IMR-90 (cell line): ENCODE data around the gene RRP1. TPM values are rescaled to one million over a fixed set of nuclear protein-coding genes. Genes with fewer than 3 reads are reported as not detected.

Experiments
- ATAC-seq: fragments of 200-7000 bp; cut with Tn5 transposase; 2 replicates; pipeline ENCODE4 v1.9.1; 2020; ENCODE audit warnings: low read depth, mild to moderate bottlenecking, moderate library complexity
- BruUV-seq: library from RNA; stranded (reverse); fragments of 400-500 nt; replicated peaks from 2 replicates; lab custom pipeline; 2021; lab: Mats Ljungman, UMichigan
- CTCF ChIA-PET: fragments of 300-600 bp; formaldehyde crosslinking; extraction: SDS; loops from one replicate; lab custom pipeline; 2021; ENCODE audit warnings: antibody characterized with exemption; lab: Yijun Ruan, JAX
- POLR2A ChIA-PET: fragments of 300-600 bp; sonication (Branson Sonifier 250); formaldehyde crosslinking; loops from one replicate; lab custom pipeline; 2022; ENCODE audit warnings: antibody characterized with exemption; ENCODE audit not compliant: unreplicated experiment; lab: Charles Lee
- DNase-seq: peaks from one replicate; pipeline ENCODE4 v3.0.0; 2013
- H2AFZ ChIP-seq: replicated peaks from 2 replicates; pipeline ENCODE3; 2013; ENCODE audit warnings: low read length, mild to moderate bottlenecking; ENCODE audit not compliant: poor library complexity
- H2AK5ac ChIP-seq: 2 replicates; pipeline ENCODE4 v1.6.1; 2013; ENCODE audit warnings: low read depth, low read length, inconsistent platforms
- H2AK9ac ChIP-seq: replicated peaks from 2 replicates; pipeline ENCODE3; 2013; ENCODE audit warnings: mild to moderate bottlenecking, low read depth, low read length, moderate library complexity; ENCODE audit not compliant: poor library complexity
- H2BK120ac ChIP-seq: 2 replicates; pipeline ENCODE4 v1.6.1; 2013; ENCODE audit warnings: low read depth, low read length, inconsistent platforms
- H2BK15ac ChIP-seq: 3 replicates; pipeline ENCODE4 v1.6.1; 2013; ENCODE audit warnings: low read depth, low read length, inconsistent platforms
- H2BK20ac ChIP-seq: 2 replicates; pipeline ENCODE4 v1.6.1; 2013; ENCODE audit warnings: low read depth, mild to moderate bottlenecking, inconsistent platforms, low read length, moderate library complexity
- H2BK5ac ChIP-seq: 2 replicates; pipeline ENCODE4 v1.6.1; 2013; ENCODE audit warnings: mild to moderate bottlenecking, low read depth, low read length, inconsistent platforms; ENCODE audit not compliant: poor library complexity, severe bottlenecking
- H3K14ac ChIP-seq: replicated peaks from 2 replicates; pipeline ENCODE4 v1.6.1; 2013; ENCODE audit warnings: low read depth, low read length, inconsistent platforms
- H3K18ac ChIP-seq: 2 replicates; pipeline ENCODE4 v1.6.1; 2013; ENCODE audit warnings: low read depth, low read length, control low read depth
- H3K23ac ChIP-seq: 2 replicates; pipeline ENCODE4 v1.6.1; 2013; ENCODE audit warnings: low read depth, low read length, inconsistent platforms
- H3K27ac ChIP-seq: 2 replicates; pipeline ENCODE4 v1.5.1; 2013; ENCODE audit warnings: mild to moderate bottlenecking, control low read depth, low read length; ENCODE audit not compliant: insufficient read depth
- H3K27me3 ChIP-seq: 2 replicates; pipeline ENCODE4 v1.6.1; 2013; ENCODE audit warnings: low read length; ENCODE audit not compliant: control insufficient read depth, insufficient read depth
- H3K36me3 ChIP-seq: 2 replicates; pipeline ENCODE4 v1.6.1; 2013; ENCODE audit warnings: low read length, mixed read lengths; ENCODE audit not compliant: control insufficient read depth, insufficient read depth
- H3K4ac ChIP-seq: 2 replicates; pipeline ENCODE4 v1.6.1; 2013; ENCODE audit warnings: low read depth, low read length, inconsistent platforms
- H3K4me1 ChIP-seq: 2 replicates; pipeline ENCODE4 v1.6.1; 2013; ENCODE audit warnings: low read length, mixed read lengths; ENCODE audit not compliant: control insufficient read depth, insufficient read depth
- H3K4me2 ChIP-seq: 2 replicates; pipeline ENCODE4 v1.6.1; 2013; ENCODE audit warnings: low read depth, mild to moderate bottlenecking, control low read depth, low read length, moderate library complexity
- H3K4me3 ChIP-seq: 2 replicates; pipeline ENCODE4 v1.5.1; 2013; ENCODE audit warnings: low read depth, mild to moderate bottlenecking, control low read depth, low read length, moderate library complexity; ENCODE audit not compliant: insufficient read depth
- H3K56ac ChIP-seq: 2 replicates; pipeline ENCODE4 v1.6.1; 2013; ENCODE audit warnings: low read length, inconsistent platforms; ENCODE audit not compliant: insufficient read depth; ENCODE audit errors: extremely low read depth
- H3K79me1 ChIP-seq, 2 experiments: 2 replicates each; pipeline ENCODE4 v1.6.1; 2013; ENCODE audit warnings: low read length in 2 of 2, inconsistent platforms in 1 of 2, low read depth in 1 of 2
- H3K9ac ChIP-seq: 2 replicates; pipeline ENCODE4 v1.6.1; 2013; ENCODE audit warnings: low read depth, low read length, control low read depth
- H3K9me1 ChIP-seq: 2 replicates; pipeline ENCODE4 v1.6.1; 2013; ENCODE audit warnings: low read length, inconsistent platforms; ENCODE audit not compliant: insufficient read depth
- H3K9me3 ChIP-seq: 2 replicates; pipeline ENCODE4 v1.6.1; 2013; ENCODE audit warnings: low read length; ENCODE audit not compliant: control insufficient read depth, insufficient read depth
- H4K20me1 ChIP-seq: 2 replicates; pipeline ENCODE4 v1.6.1; 2013; ENCODE audit warnings: low read length, inconsistent platforms; ENCODE audit not compliant: insufficient read depth
- H4K5ac ChIP-seq: 2 replicates; pipeline ENCODE4 v1.6.1; 2013; ENCODE audit warnings: mild to moderate bottlenecking, low read depth, low read length, control low read depth
- H4K8ac ChIP-seq, 2 experiments: 2 replicates each; pipeline ENCODE4 v1.6.1; 2013; ENCODE audit warnings: low read depth in 2 of 2, low read length in 2 of 2, control low read depth in 1 of 2, inconsistent platforms in 1 of 2
- H4K91ac ChIP-seq: 2 replicates; pipeline ENCODE4 v1.6.1; 2013; ENCODE audit warnings: low read depth, low read length, inconsistent platforms; ENCODE audit not compliant: insufficient read depth
- CTCF ChIP-seq: conservative IDR thresholded peaks from 2 replicates; pipeline ENCODE4 v1.5.1; 2012; ENCODE audit warnings: mild to moderate bottlenecking, low read depth, low read length, improper control_type of control experiment
- ELK1 ChIP-seq: fragments of 150-350 bp; IDR thresholded peaks from 2 replicates; pipeline ENCODE4 v1.6.1; 2016; ENCODE audit warnings: low read depth, mild to moderate bottlenecking, low read length, moderate library complexity, borderline replicate concordance
- RAD21 ChIP-seq: IDR thresholded peaks from 2 replicates; pipeline ENCODE4 v1.6.1; 2012; ENCODE audit warnings: low read length, improper control_type of control experiment
- WGBS, 2 experiments: methylation state at CpG; one replicate each; pipeline versions ENCODE4 v1.1.5 to v1.1.7; 2013; ENCODE audit warnings: missing lambda C conversion rate in 2 of 2; ENCODE audit not compliant: insufficient read length in 1 of 2; ENCODE audit errors: extremely low coverage in 2 of 2; 5-methylcytosine and 5-hydroxymethylcytosine counted together
- dilution Hi-C: fragments of 300-500 bp; cut with HindIII; formaldehyde crosslinking; loops from one replicate; pipeline ENCODE4 v1.14.3; 2018; ENCODE audit warnings: low sequenced_read_pairs; ENCODE audit not compliant: unreplicated experiment
- in situ Hi-C: fragments of 300-500 bp; cut with MboI; formaldehyde crosslinking; loops from 3 replicates; pipeline ENCODE4 v1.14.3; 2019; ENCODE audit warnings: low sequenced_read_pairs, inconsistent platforms, mixed read lengths
- intact Hi-C: fragments of 100-400 bp; cut with micrococcal nuclease; formaldehyde crosslinking; loops from 2 replicates; pipeline ENCODE4 v1.10.0; 2022
- polyA plus RNA-seq, 3 experiments: library from polyadenylated mRNA; depleted of rRNA; stranded (reverse); fragments of >200 nt; gene quantifications; 2 replicates each; pipeline ENCODE4 v1.2.3, GENCODE V29; 2012; ENCODE audit warnings: low replicate concordance in 1 of 3
- total RNA-seq: library from RNA; depleted of rRNA; stranded (reverse); fragments of >200 nt; gene quantifications from 2 replicates; pipeline ENCODE4 v1.2.3, GENCODE V29; 2012

Gene RRP1
- total and polyA plus RNA-seq, 2 of the 4 experiments (the other 2 are of a cell fraction), result 20.2 to 23.3 TPM

GRCh38 chr21:43850728-43851295 lies 61.4 kb downstream of the RRP1 start:
- ATAC-seq, result no peak
- 100% methylated on average over 1 of the region's 8 CpGs; no CpG with 5 or more reads in 1 of the 2 experiments for WGBS, 2 experiments

More at GRCh38 chr21:43850728-43851295, 61.4 kb downstream of the RRP1 start:
- no peak overlapping the region for H2AK9ac ChIP-seq
- H3K14ac ChIP-seq, result no peak overlapping the region
- H3K4ac ChIP-seq, result no peak overlapping the region
- H2AFZ ChIP-seq, result no peak overlapping the region
- no peaks in the 10 kb centered on the region for H3K4me1 ChIP-seq
- H4K91ac ChIP-seq, result no peak overlapping the region
- no peaks in the 10 kb centered on the region for H3K36me3 ChIP-seq
- ChIA-PET POLR2A (no interaction called here), CTCF (no interaction called here)
- H4K20me1 ChIP-seq, result no peaks in the 10 kb centered on the region
- no peak overlapping the region for H2BK5ac ChIP-seq
- H3K18ac ChIP-seq, result no peak overlapping the region
- H2BK20ac ChIP-seq, result no peak overlapping the region
- in situ Hi-C loops, result no loop called here
- no peak overlapping the region for H4K8ac ChIP-seq
- DNase-seq, result no peak
- H3K4me3 ChIP-seq, result no peak overlapping the region
- H3K4me2 ChIP-seq, result no peak overlapping the region
- H2BK15ac ChIP-seq, result no peak overlapping the region
- no peak overlapping the region for H4K5ac ChIP-seq
- H3K9me1 ChIP-seq, result no peaks in the 10 kb centered on the region
- H2BK120ac ChIP-seq, result no peak overlapping the region
- no peak overlapping the region for H3K27ac ChIP-seq
- H3K9me3 ChIP-seq, result peaks cover 5% of the 10 kb centered on the region; the same call in 1 of the 2 replicates
- no TSS peak for BruUV-seq
- no peaks in the 10 kb centered on the region for H3K79me1 ChIP-seq
- intact Hi-C loops, result no loop called here
- dilution Hi-C loops, result no loop called here
- H3K23ac ChIP-seq, result no peak overlapping the region
- H3K9ac ChIP-seq, result no peak overlapping the region
- no peak overlapping the region for H2AK5ac ChIP-seq
- H3K27me3 ChIP-seq, result peaks cover 29% of the 10 kb centered on the region
- TF ChIP-seq RAD21 (no peak), ELK1 (no peak), CTCF (no peak)
- no peak overlapping the region for H3K56ac ChIP-seq
